Measurements from ENCODE around the gene MS4A4A. TPM values are rescaled to one million over a fixed set of nuclear protein-coding genes. Genes with fewer than 3 reads are reported as not detected.

Gene MS4A4A
- total RNA-seq, result 100 to 1,000 TPM in 2 of 4 donors, 10 to 100 TPM in 2; 61.3 to 131 (median 103) TPM

GRCh38 chr11:60280412-60280811, at the start of gene MS4A4A:
MS4A4A (plus strand) TSS chr11:60280666; CDS start chr11:60280676, 10 bp downstream.
- DNase-seq (ENCODE audit: low spot score) (no peak), ATAC-seq (ENCODE audit: low FRiP score) (no peak)
- no peak for TF ChIP-seq CTCF (IDR thresholded peaks at IDR 0.05)

- ATAC-seq (ENCODE audit: low FRiP score), result no peak
- TF ChIP-seq CTCF (IDR thresholded peaks at IDR 0.05), result no peak
Observed at GRCh38 chr11:60230681-60231080, 49.8 kb upstream of the MS4A4A start.

GRCh38 chr11:60235321-60235720, 45.1 kb upstream of the MS4A4A start:
- no peak for DNase-seq (ENCODE audit: low spot score)
- no peak for TF ChIP-seq CTCF (IDR thresholded peaks at IDR 0.05)
- ATAC-seq (ENCODE audit: low FRiP score), result no peak

More at GRCh38 chr11:60230681-60231080, 49.8 kb upstream of the MS4A4A start:
- DNase-seq (ENCODE audit: low spot score), result no peak

- no peak for TF ChIP-seq CTCF (IDR thresholded peaks at IDR 0.05)
- no peak for ATAC-seq (ENCODE audit: low FRiP score)
- no peak for DNase-seq (ENCODE audit: low spot score)
Observed at GRCh38 chr11:60240662-60241061, 39.8 kb upstream of the MS4A4A start.

- no peak for TF ChIP-seq CTCF (IDR thresholded peaks at IDR 0.05)
- no peak for ATAC-seq (ENCODE audit: low FRiP score)
- DNase-seq (ENCODE audit: low spot score), result no peak
Observed at GRCh38 chr11:60241786-60242185, 38.7 kb upstream of the MS4A4A start.

- DNase-seq (ENCODE audit: low spot score) (no peak), ATAC-seq (ENCODE audit: low FRiP score) (no peak)
- no peak for TF ChIP-seq CTCF (IDR thresholded peaks at IDR 0.05)
Observed at GRCh38 chr11:60242740-60243239, 37.7 kb upstream of the MS4A4A start, which contains the start of gene MS4A4E. MS4A4E (minus strand) TSS chr11:60243137; CDS start chr11:60230055, 13,082 bp downstream.

- TF ChIP-seq CTCF (IDR thresholded peaks at IDR 0.05), result no peak
- DNase-seq (ENCODE audit: low spot score), result no peak
- no peak for ATAC-seq (ENCODE audit: low FRiP score)
Observed at GRCh38 chr11:60251485-60252212, 28.8 kb upstream of the MS4A4A start.
